Stimulated activated CD8-positive, alpha-beta memory T cell treated with anti-CD3 and anti-CD28 coated beads, Interleukin-15, amount 100 ng/mL, for 4 hours (primary cell): Measurements from ENCODE around the gene GABBR2.

Experiments
- DNase-seq, 2 donors: peaks; one replicate each; pipeline ENCODE4 v3.0.0-alpha.2; 2020; ENCODE audit warnings: low read depth in 2 of 2

GABBR2 gene

GRCh38 chr9:98545021-98545420 is 163.7 kb downstream of the GABBR2 start:
- no peak for DNase-seq

GRCh38 chr9:98541684-98542230 is 167.0 kb downstream of the GABBR2 start:
- no peak for DNase-seq

- DNase-seq = no peak
Observed at GRCh38 chr9:98540476-98540875, 168.3 kb downstream of the GABBR2 start.

DNA sequence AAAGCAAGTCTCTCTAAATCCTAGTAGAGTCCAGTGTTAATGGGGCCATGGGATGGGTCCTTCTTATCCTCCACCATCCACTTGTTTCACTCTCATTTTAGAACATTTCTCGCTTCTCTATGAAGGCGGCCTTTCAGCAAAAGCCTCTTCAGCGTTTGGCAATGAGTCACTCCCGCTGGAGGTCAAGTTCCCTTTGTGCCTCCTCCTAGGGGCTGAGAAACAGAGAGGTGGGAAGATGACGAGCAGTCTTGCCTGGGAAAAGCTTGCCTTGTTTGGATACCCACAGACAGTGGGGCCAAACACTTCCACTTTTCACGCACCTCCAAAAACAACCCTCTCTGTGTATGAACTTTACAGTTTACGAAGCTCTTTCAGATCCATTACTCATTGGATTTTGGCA is 168.8 kb downstream of the GABBR2 start:
- DNase-seq = no peak

DNA sequence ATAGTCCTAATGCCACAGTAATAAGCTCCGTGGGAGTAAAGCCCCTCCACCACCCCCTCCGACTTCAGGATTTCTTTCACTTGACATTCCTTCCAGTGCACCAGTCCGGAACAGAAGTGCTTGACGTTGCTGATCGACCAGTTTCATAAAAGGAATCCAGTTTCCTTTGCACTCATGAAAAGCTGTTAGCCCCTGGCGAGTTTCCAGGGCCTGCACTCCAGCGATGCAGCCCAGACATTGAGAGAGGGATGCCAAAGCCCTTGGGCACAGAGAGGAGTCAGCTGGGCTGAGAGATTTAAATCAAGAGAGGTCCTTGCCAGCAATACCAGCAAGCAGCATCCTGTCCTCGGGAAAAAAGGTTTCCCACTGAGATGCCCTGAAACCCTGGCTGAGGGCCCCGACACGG is 170.1 kb downstream of the GABBR2 start:
- DNase-seq = no peak

DNA sequence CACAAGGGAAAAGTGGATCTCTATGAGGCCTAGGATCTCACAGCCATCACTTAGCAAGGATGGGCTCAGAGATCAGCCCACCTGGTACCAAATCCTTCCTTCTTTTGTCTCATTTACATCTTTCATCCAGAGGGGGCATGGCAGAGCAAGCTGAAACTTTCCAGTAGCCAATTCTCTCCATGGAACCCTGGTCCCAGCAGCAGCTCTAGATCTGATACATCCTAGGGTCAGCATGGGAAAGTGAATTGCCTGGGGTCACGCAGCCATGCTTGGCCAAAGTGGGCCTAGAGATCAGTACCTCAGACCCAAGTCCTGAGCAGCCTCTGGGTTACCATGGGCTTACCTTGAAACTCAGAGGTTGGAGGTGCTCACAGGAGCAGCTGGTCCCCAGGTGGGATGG is 170.5 kb downstream of the GABBR2 start:
- DNase-seq = no peak

DNA sequence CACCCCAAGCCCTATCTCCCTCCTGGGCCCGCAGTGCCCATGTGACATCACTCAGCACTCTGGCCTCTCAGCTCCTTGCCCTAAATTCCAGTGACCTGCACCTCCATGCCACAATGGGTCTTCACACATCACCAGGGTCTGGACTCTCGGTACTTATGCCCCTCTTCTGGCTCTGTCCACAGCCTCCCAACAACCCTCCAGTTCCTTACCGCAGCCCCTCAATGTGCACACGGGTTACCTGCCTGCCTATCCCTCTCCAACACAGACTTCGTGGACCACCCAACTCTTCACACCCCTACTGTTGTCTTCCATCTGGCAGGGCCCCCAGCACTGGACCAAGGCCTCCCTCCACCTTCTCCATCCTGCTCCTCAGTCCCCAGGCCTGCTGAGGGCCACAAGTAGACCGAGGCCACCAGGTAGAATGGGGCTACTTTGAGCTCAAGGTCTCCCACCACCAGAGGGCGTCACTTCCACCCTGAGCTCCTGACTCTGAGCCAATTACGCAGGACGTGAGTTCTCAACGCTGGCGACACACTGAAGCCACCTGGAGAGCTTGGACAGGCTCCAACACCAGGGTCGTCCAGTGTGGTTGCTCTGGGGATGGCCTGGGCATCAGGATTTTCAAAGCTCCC is 172.1 kb downstream of the GABBR2 start:
- DNase-seq = no peak

DNA sequence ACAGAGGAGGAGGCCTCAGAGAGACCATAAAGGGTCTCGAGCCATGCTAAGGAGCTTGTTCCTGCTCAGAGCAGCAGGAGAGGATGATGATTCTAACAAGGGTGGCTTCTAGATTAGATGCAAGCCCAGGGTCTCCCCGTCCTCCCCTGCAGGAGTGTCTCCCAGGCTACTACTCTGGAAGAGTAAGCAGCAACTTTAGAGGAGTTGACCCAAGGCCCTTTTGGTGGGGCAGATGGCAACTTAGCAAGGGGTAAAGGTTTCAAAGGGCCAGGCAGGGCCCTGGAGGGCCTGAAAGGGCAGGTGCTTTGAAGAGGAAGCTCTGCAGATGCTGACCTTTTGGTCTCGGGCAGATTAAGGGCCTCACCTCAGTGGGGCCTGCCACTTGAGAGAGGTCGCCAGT is 174.9 kb downstream of the GABBR2 start:
- DNase-seq = no peak

DNA sequence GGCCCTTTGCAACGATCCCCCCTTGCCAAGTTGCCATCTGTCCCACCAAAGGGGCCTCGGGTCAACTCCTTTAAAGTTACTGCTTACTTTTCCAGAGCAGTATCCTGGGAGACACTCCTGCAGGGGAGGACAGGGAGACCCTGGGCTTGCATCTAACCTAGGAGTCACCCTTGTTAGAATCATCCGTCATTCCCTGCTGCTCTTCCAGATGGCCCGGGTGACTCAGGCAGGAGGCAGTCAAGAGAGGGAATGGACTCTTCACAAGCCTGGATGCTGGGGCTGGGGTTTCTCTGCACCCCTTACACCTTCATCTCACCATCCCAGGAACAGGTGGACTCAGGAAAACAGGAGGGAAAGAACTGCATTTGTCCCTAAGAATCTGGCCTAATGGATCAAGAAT is 175.6 kb downstream of the GABBR2 start:
- DNase-seq = no peak

DNA sequence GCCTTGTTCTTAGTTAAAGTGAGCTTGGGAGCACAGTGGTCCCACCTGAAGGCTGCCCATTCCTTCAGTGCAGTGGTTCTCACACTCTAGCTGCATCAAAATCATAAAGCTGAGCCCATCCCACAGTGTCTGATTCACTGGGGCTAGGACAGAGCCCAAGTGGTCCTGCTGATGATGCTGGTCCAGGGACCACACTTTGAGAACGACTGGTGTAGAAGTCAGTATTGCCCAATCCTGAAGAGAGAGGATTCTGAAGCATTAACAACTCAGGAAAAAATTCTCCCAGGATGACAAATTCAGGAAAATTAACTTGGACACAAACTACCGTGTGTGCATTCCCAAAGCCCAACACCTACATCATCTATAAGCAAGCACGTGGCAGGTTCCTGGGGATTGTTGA is 176.2 kb downstream of the GABBR2 start:
- no peak for DNase-seq

DNA sequence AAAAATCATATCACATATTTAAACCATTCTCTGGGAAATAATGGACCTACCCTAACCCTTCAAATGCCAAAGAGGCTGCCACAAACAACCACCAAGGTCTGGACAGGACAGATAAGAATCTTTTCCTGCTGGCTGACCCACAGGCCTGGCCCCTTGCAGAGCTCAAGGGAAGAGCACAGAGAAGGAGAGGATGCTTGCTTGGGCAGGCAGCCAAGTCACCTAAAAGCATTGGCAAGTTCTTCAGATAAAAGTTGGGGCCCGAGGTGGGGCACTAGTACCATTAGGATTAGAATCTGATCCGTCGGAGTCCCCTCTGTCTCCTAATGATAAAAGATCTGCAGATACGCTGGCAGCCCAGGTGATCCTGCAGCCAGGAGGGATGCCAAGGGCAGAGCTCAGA is 176.6 kb downstream of the GABBR2 start:
- no peak for DNase-seq

- no peak for DNase-seq
Observed at GRCh38 chr9:98530806-98531386, 177.8 kb downstream of the GABBR2 start.

DNA sequence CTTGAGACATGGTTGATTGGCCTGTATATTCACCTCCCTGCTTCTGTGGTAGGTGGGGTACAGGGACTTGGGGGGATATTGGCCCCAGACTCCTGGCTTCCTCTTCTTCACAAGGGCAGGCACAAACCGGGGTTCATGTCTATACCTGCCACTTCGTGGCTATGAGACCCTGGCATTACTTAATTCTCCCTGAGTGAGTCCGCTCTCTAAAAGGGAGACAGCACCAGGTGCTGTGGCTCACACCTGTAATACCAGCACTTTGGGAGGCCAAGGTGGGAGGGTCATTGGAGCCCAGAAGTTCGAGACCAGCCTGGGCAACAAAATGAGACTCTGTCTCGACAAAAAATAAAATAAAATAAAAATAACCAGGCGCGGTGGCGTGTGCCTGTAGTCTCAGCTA is 178.5 kb downstream of the GABBR2 start:
- no peak for DNase-seq

DNA sequence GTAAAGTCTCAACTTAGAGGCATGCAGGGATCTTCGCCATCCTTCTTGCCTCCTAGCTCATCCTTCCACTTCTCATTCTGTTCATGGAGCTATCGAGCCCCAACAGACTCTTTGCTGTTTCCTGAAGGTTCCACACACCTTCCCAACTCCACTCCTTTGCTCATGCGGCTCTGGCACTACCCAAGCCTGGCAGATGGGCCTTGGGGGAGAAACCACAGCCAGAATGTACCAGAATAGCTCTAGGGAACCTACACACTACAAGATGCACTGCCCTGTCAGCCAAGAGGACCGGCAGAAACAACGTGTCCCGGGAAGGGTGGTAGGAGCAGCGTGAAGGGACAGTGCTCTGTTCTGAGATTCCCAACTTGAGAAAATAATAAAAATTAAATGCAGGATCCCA is 178.9 kb downstream of the GABBR2 start:
- no peak for DNase-seq

GRCh38 chr9:98523231-98523901 is 185.4 kb downstream of the GABBR2 start:
- no peak for DNase-seq

- DNase-seq = no peak
Observed at GRCh38 chr9:98522487-98522886, 186.2 kb downstream of the GABBR2 start.

DNA sequence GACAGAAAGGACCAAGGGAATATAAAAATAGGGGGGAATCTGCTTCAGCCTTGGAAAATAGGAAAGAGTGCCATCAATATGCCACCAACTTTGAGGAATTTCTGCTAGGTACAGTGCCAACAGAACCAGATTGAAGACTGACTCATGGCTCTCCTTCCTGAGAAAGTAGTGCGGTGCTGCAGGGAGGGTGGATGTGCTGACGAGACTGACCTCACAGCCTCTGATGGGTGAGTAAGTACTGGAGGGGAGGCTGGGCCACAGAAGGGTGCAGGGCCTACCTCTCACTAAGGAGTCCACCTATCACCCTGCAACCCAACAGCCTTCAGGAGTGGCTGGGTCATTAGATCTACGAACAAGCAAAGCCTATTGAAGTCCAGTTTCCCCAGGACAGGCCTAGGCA is 187.6 kb downstream of the GABBR2 start:
- no peak for DNase-seq

GRCh38 chr9:98520221-98520960 is 188.3 kb downstream of the GABBR2 start:
- DNase-seq = no peak

DNA sequence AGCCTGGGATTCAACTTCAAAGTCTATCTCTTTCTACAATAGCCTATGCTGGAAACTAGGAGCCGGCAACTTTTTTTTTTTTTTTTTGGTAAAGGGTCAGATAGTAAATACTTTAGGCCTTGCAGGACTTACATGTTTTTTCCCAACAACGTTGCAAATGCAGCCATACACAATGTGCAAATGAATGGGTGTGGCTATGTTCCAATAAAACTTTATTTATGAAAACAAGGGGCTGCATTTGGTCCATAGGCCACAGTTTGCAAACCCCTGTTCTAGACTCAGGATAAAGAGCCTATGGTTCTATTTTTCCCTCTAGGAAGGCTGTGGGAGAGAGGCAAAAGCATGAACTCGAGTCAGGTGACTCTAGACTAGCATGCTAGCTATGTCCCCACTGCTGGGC is 189.1 kb downstream of the GABBR2 start:
- DNase-seq = no peak

GRCh38 chr9:98518556-98518955 is 190.2 kb downstream of the GABBR2 start:
- DNase-seq = no peak

DNA sequence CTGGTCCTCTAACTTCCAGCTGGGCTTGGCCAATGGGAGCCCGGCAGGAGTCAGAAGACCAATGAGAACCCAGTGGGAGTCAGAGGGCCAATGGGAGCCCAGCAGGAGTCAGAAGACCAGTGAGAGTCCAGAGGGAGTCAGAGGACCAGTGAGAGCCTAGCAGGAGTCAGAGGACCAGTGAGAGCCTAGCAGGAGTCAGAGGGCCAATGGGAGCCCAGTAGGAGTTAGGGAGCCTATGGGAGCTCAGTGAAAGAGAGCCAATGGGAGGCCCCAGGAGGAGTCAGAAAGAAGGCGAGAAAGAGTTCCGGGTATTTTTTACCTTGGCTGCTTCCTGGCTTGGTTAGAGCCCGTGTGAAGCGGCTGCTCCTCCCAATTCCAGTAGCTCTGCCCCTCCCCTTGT is 191.0 kb downstream of the GABBR2 start:
- DNase-seq = no peak

DNA sequence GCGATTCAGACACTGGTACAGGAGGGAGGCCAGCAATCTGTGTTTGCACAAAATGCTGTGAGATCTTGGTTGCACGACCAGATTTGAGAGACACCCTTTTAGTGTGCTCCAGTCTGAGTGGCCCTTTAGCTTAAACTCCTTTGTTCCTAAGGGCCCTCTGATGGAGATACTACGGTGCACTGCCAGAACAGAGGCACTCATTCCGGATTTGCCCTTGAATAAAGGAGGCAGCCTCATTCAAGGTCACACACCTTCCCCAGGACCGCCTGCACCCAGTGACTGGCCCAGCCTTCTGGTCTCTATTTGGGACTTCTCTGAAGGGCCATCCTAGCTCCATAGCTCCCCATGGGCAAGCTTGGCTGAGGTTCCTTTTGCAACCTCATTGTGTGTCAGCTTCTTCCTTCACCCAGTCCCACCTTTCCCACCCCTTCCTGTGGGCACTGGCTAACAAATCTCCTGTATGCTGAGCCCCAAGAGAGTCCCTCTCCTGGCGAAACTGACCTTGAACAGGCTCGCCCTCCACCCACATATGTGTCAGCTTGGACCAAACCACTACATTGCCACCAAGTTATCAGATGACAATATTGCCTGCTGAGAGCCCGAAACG is 191.7 kb downstream of the GABBR2 start:
- no peak for DNase-seq
